GM12878 (cell line): Measurements from ENCODE around the gene SCUBE3. TPM values are rescaled to one million over a fixed set of nuclear protein-coding genes. Genes with fewer than 3 reads are reported as not detected.

Experiments
- CTCF ChIP-seq, 3 experiments: IDR thresholded peaks in 2 of 3; conservative IDR thresholded peaks in 1 of 3; 2 replicates each; pipeline ENCODE4 v1.5.1; 2011; ENCODE audit warnings: low read depth in 3 of 3, low read length in 3 of 3, mild to moderate bottlenecking in 3 of 3, control low read depth in 2 of 3, moderate library complexity in 2 of 3, inconsistent platforms in 1 of 3, mixed read lengths in 1 of 3; ENCODE audit not compliant: control insufficient read depth in 2 of 3, insufficient read depth in 1 of 3; ENCODE audit errors: extremely low read depth in 1 of 3
- NFYA ChIP-seq: IDR thresholded peaks from 2 replicates; pipeline ENCODE4 v1.6.1; 2011; ENCODE audit warnings: low read depth, mild to moderate bottlenecking, low read length, improper control_type of control experiment, borderline replicate concordance
- NR2C1 ChIP-seq: fragments of 450-650 bp; IDR thresholded peaks from 2 replicates; pipeline ENCODE4 v1.6.1; 2017; ENCODE audit warnings: antibody characterized with exemption, mild to moderate bottlenecking, moderate library complexity
- NR2C2 ChIP-seq: IDR thresholded peaks from 2 replicates; pipeline ENCODE4 v1.6.1; 2011; ENCODE audit warnings: borderline replicate concordance, low read depth; ENCODE audit not compliant: control insufficient read depth, insufficient read length
- POU2F2 ChIP-seq: IDR thresholded peaks from 3 replicates; pipeline ENCODE4 v1.6.1; 2011; ENCODE audit warnings: low read depth, mild to moderate bottlenecking, low read length, borderline replicate concordance
- RFX5 ChIP-seq: IDR thresholded peaks from 2 replicates; pipeline ENCODE4 v1.6.1; 2011; ENCODE audit warnings: low read depth, low read length, improper control_type of control experiment
- SRF ChIP-seq, 2 experiments: IDR thresholded peaks; 2 replicates each; pipeline ENCODE4 v1.6.1; 2011; ENCODE audit warnings: low read depth in 2 of 2, low read length in 2 of 2, mild to moderate bottlenecking in 1 of 2, moderate library complexity in 1 of 2
- WRNIP1 ChIP-seq: IDR thresholded peaks from 2 replicates; pipeline ENCODE4 v1.6.1; 2011; ENCODE audit warnings: low read depth, low read length, improper control_type of control experiment, borderline replicate concordance
- polyA plus RNA-seq, 11 experiments: library from polyadenylated mRNA; depleted of rRNA in 4 of 11; unstranded in 6 of 11; stranded (reverse) in 5 of 11; fragments of >200 nt; fragmentation: Nextera tagmentation in 4 of 11; fragmentation: Illumina TruSeq in 1 of 11; extraction: Ambion mirVana in 4 of 11; extraction: Trizol in 1 of 11; gene quantifications; 1 replicate in 1 of 11; 2 replicates in 10 of 11; pipeline versions ENCODE4 v1.2.1 to v1.2.3, GENCODE V29; 2011 to 2016; ENCODE audit warnings: inconsistent platforms in 2 of 11, missing spikeins in 2 of 11, low read depth in 1 of 11
- total RNA-seq, 4 experiments: library from RNA; depleted of rRNA in 3 of 4; stranded (reverse); fragments of >200 nt in 3 of 4; fragmentation: Illumina TruSeq in 1 of 4; extraction: Trizol in 1 of 4; gene quantifications; 2 replicates each; pipeline versions ENCODE4 v1.2.1 to v1.2.3, GENCODE V29; 2013 to 2021
- TF ChIP-seq, protein P1 (sequence below): fragments of 450-650 bp; IDR thresholded peaks from 2 replicates; pipeline ENCODE4 v1.6.1; 2018; ENCODE audit warnings: mild to moderate bottlenecking, low read depth, moderate library complexity; ENCODE audit not compliant: partially characterized antibody
- TF ChIP-seq, protein P2 (sequence below): IDR thresholded peaks from 2 replicates; pipeline ENCODE4 v1.6.1; 2011; ENCODE audit warnings: low read depth, mild to moderate bottlenecking, low read length, moderate library complexity, borderline replicate concordance; ENCODE audit errors: extremely low read depth
- TF ChIP-seq, protein P3 (sequence below): fragments of 450-650 bp; IDR thresholded peaks from 2 replicates; pipeline ENCODE4 v1.6.1; 2016; ENCODE audit warnings: mild to moderate bottlenecking, moderate library complexity, borderline replicate concordance

Gene SCUBE3
- total and polyA plus RNA-seq, 10 of the 15 experiments (the other 5 are each of a cell fraction or from before 2014, with no cell fraction given), result under 0.01 to 0.20 (median 0.07) TPM; not detected in 4

DNA sequence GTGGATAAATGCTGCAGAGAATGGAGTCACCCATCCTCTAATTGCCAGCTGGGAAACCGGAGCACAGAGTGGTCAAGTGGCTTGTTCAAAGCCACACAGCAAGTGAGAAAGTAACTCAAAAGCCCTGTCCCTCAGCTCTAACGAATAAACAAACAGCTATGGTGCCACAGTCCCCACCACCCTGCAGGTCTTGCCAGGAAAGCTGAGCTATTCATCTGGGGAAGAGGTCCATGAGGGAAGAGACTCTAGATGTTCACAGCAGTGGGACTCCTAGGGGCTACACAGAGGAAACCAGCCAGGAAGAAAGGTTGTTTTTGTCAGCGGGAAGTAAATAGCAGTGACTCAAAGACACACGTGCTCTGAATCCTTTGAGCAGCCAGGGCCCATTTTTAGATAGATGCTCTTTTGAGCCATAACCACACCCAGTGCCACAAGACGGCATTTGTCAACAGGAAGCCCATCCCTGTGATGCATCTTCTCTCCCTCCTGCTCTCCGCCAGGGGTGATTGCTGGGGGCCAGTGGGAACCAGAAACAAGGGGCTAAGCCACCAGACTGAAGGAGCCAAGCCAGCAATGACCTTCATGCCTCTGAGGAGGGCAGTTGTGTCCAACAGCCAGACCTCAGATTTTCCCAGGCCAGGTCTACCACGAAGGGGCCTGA, 40.2 kb upstream of the SCUBE3 start (continued):
- no peak for TF ChIP-seq CTCF (IDR thresholded peaks at IDR 0.05 in 2 of 3, conservative IDR thresholded peaks at IDR 0.05 in 1 of 3; ENCODE audit: control insufficient read depth in 2 of 3, extremely low read depth in 1 of 3, insufficient read depth in 1 of 3, low read depth in 3 of 3, low read length in 3 of 3)
- TF ChIP-seq POU2F2, result no peak
- TF ChIP-seq RFX5, result no peak
- TF ChIP-seq NR2C2, result no peak
- TF ChIP-seq NFYA, result no peak
- TF ChIP-seq, protein P1, sequence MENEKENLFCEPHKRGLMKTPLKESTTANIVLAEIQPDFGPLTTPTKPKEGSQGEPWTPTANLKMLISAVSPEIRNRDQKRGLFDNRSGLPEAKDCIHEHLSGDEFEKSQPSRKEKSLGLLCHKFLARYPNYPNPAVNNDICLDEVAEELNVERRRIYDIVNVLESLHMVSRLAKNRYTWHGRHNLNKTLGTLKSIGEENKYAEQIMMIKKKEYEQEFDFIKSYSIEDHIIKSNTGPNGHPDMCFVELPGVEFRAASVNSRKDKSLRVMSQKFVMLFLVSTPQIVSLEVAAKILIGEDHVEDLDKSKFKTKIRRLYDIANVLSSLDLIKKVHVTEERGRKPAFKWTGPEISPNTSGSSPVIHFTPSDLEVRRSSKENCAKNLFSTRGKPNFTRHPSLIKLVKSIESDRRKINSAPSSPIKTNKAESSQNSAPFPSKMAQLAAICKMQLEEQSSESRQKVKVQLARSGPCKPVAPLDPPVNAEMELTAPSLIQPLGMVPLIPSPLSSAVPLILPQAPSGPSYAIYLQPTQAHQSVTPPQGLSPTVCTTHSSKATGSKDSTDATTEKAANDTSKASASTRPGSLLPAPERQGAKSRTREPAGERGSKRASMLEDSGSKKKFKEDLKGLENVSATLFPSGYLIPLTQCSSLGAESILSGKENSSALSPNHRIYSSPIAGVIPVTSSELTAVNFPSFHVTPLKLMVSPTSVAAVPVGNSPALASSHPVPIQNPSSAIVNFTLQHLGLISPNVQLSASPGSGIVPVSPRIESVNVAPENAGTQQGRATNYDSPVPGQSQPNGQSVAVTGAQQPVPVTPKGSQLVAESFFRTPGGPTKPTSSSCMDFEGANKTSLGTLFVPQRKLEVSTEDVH, result no peak
- TF ChIP-seq, protein P2, sequence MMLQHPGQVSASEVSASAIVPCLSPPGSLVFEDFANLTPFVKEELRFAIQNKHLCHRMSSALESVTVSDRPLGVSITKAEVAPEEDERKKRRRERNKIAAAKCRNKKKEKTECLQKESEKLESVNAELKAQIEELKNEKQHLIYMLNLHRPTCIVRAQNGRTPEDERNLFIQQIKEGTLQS, result no peak
- no peak for TF ChIP-seq SRF (IDR thresholded peaks at IDR 0.05; ENCODE audit: low read depth in 2 of 2, low read length in 2 of 2)
- TF ChIP-seq NR2C1, result no peak
- TF ChIP-seq, protein P3, sequence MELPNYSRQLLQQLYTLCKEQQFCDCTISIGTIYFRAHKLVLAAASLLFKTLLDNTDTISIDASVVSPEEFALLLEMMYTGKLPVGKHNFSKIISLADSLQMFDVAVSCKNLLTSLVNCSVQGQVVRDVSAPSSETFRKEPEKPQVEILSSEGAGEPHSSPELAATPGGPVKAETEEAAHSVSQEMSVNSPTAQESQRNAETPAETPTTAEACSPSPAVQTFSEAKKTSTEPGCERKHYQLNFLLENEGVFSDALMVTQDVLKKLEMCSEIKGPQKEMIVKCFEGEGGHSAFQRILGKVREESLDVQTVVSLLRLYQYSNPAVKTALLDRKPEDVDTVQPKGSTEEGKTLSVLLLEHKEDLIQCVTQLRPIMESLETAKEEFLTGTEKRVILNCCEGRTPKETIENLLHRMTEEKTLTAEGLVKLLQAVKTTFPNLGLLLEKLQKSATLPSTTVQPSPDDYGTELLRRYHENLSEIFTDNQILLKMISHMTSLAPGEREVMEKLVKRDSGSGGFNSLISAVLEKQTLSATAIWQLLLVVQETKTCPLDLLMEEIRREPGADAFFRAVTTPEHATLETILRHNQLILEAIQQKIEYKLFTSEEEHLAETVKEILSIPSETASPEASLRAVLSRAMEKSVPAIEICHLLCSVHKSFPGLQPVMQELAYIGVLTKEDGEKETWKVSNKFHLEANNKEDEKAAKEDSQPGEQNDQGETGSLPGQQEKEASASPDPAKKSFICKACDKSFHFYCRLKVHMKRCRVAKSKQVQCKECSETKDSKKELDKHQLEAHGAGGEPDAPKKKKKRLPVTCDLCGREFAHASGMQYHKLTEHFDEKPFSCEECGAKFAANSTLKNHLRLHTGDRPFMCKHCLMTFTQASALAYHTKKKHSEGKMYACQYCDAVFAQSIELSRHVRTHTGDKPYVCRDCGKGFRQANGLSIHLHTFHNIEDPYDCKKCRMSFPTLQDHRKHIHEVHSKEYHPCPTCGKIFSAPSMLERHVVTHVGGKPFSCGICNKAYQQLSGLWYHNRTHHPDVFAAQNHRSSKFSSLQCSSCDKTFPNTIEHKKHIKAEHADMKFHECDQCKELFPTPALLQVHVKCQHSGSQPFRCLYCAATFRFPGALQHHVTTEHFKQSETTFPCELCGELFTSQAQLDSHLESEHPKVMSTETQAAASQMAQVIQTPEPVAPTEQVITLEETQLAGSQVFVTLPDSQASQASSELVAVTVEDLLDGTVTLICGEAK, result no peak
- no peak for TF ChIP-seq WRNIP1
